Brain microvascular endothelial cell (primary cell): ENCODE data around the gene NRDC.

ENCODE experiments used
- DNase-seq: peaks from one replicate; pipeline ENCODE4 v3.0.0-alpha.2; 2020
- H3K27ac ChIP-seq: fragments of 250-450 bp; sonication (Bioruptor Pico); 2 replicates; pipeline ENCODE4 v1.5.1; 2020; ENCODE audit warnings: mild to moderate bottlenecking, moderate library complexity
- H3K27me3 ChIP-seq: fragments of 250-450 bp; sonication (Bioruptor Pico); replicated peaks from 2 replicates; pipeline ENCODE4 v1.5.1; 2020; ENCODE audit warnings: mild to moderate bottlenecking
- H3K36me3 ChIP-seq: fragments of 250-450 bp; sonication (Bioruptor Pico); replicated peaks from 2 replicates; pipeline ENCODE4 v1.5.1; 2020; ENCODE audit warnings: mild to moderate bottlenecking
- H3K4me3 ChIP-seq: 2 replicates; pipeline ENCODE4 v1.5.1; 2011; ENCODE audit warnings: low read depth, mild to moderate bottlenecking, control low read depth, low read length, moderate library complexity
- in situ Hi-C: cut with HindIII; loops from 2 replicates; pipeline ENCODE4 v1.10.0; 2017; ENCODE audit warnings: low sequenced_read_pairs, low pct_ligation_motif_present
- TF ChIP-seq, protein P1 (sequence below): IDR thresholded peaks from 2 replicates; pipeline ENCODE4 v1.5.1; 2011; ENCODE audit warnings: low read depth, mild to moderate bottlenecking, moderate library complexity, low read length, control low read depth, inconsistent platforms; ENCODE audit errors: missing control alignments

Gene NRDC

DNA sequence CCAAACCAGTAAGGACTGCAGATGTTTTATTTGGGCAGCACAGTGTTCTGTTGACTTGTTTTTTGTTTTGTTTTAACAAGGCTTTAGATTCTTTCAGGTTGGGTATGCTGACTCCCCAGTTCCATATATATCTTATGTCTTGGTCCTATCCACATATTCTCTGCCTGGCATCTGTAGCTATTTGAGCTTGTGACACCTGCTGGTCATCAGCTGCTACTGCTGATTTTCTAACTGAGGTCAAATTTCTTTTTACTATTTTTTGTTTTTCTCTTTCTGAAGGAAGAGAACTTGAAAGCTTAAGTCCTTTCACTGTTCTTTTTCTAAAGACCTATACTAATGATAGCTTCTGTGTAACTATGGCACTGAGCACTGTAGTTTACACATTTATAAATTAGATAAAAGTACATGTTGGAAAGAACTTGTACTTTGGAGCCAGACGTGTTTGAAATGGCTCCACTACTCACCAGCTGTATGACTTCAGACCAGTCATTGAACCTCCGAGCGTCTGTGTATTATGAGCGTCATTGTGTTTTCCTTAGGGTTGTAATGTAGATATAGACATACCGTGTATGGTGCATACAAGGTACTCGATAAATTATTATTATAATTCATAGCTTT lies 109.4 kb downstream of the NRDC start:
- in situ Hi-C loops = no loop called here
- H3K27ac ChIP-seq = no peak overlapping the region
- no peaks in the 10 kb centered on the region for H3K27me3 ChIP-seq
- H3K36me3 ChIP-seq = peaks cover 33% of the 10 kb centered on the region
- DNase-seq = peak; percentile 51
- TF ChIP-seq, protein P1, sequence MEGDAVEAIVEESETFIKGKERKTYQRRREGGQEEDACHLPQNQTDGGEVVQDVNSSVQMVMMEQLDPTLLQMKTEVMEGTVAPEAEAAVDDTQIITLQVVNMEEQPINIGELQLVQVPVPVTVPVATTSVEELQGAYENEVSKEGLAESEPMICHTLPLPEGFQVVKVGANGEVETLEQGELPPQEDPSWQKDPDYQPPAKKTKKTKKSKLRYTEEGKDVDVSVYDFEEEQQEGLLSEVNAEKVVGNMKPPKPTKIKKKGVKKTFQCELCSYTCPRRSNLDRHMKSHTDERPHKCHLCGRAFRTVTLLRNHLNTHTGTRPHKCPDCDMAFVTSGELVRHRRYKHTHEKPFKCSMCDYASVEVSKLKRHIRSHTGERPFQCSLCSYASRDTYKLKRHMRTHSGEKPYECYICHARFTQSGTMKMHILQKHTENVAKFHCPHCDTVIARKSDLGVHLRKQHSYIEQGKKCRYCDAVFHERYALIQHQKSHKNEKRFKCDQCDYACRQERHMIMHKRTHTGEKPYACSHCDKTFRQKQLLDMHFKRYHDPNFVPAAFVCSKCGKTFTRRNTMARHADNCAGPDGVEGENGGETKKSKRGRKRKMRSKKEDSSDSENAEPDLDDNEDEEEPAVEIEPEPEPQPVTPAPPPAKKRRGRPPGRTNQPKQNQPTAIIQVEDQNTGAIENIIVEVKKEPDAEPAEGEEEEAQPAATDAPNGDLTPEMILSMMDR = peak; percentile 81
- H3K4me3 ChIP-seq = no peak overlapping the region

DNA sequence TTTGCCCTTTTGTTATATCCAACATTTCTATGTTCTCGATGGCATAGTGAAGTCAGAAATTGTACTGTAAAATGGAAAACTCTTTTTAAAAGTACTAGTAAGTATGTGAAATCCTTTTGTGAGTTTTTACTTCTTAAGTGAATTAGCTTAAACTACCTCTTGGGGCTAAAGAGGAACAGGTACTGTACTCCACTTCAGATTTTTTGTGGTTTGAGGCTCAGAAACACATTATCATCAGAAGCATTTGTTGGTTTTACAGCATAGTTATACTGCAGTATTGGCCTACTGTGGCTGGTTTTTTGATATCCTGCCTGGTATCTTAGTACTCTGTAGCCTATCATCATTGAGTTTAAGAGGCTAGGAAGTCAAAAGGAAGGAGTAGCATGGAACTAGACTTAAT lies 117.2 kb downstream of the NRDC start:
- DNase-seq = no peak
- in situ Hi-C loops = no loop called here
- TF ChIP-seq, protein P1 = no peak
- Histone ChIP-seq H3K36me3 (peaks cover 5% of the 10 kb centered on the region), H3K27ac (no peak overlapping the region), H3K27me3 (no peaks in the 10 kb centered on the region), H3K4me3 (no peak overlapping the region)

DNA sequence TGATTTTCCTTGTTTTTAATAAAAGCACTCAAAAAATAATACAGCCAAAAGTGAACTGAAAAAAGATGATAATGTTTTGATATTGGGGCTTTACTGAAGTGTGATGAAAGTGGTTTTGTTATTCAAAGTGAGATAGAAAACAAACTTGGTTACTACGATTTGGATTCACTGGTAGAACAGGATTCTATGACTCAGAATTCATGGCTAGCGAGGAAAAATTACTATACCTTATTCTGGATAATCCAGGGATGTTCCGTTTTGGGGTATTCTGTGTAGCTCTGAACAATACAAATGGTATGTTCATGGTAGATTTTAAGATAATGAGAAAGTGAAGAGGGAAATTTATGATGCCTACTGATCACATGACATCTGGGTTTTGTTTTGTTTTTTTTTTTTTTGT lies 117.7 kb downstream of the NRDC start:
- no peaks in the 10 kb centered on the region for H3K27me3 ChIP-seq
- peaks cover 4% of the 10 kb centered on the region for H3K36me3 ChIP-seq
- in situ Hi-C loops = no loop called here
- TF ChIP-seq, protein P1 = no peak
- H3K27ac ChIP-seq = no peak overlapping the region
- DNase-seq = no peak
- no peak overlapping the region for H3K4me3 ChIP-seq

DNA sequence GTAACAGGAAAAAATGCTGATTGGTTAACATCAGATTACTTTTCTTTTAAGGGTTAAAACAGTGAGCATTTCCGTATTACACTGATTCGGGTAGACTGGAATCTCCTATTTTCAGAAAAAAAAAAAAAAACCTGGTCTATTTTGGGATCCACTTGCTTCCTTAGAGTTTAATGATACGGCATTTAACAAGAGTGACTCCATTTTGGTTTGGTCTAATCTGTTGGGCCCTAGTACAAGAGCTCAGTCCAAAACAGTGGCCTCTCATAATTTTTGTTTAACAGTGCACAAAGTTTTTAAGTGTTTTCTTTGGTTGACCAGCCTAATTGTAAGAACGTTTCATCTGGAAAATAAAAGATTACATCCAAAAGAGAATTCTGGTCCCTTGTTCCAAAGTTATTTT lies 120.2 kb downstream of the NRDC start:
- TF ChIP-seq, protein P1 = no peak
- H3K4me3 ChIP-seq = no peak overlapping the region
- in situ Hi-C loops = no loop called here
- DNase-seq = no peak
- H3K27me3 ChIP-seq = no peaks in the 10 kb centered on the region
- H3K36me3 ChIP-seq = peaks cover 6% of the 10 kb centered on the region
- no peak overlapping the region for H3K27ac ChIP-seq

DNA sequence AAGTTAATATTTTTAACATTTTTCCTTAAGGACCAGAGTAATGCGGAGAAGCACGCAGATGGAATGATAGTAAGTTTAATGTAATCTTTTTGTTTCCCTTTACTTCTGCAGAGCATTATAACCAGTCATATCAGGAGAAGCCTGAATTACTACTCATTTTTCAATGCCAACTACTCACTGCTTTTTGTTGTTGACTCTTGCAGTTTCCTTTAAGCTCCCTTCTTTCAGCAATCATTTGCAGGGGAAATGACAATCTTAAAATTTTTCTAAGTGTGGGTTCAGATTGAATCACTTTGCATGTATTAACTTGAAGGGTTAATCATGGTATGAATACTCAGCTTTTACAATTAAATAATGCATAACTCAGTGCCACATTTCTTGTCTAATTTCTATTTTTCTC lies 122.2 kb downstream of the NRDC start:
- Histone ChIP-seq H3K27me3 (no peaks in the 10 kb centered on the region), H3K36me3 (peaks cover 13% of the 10 kb centered on the region), H3K4me3 (no peak overlapping the region), H3K27ac (no peak overlapping the region)
- in situ Hi-C loops = no loop called here
- DNase-seq = no peak
- TF ChIP-seq, protein P1 = no peak

DNA sequence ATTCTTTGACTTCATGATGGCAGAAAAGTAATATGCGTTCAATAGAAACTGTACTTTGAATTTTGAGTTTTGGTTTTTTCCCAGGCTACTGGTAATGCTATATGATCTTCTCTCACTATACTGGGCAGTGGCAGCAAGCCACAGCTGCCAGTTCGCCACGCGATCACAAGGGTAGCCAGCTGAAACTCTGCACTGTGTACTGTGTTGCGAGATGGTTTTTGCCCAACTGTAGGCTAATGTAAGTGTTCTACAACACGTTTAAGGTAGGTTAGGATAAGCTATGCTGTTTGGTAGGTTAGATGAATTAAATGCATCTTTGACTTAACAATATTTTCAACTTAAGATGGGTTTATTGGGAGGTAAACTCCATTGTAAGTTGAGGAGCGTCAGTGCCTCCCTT lies 123.1 kb downstream of the NRDC start:
- TF ChIP-seq, protein P1 = no peak
- peaks cover 13% of the 10 kb centered on the region for H3K36me3 ChIP-seq
- H3K27ac ChIP-seq = no peak overlapping the region
- H3K27me3 ChIP-seq = no peaks in the 10 kb centered on the region
- H3K4me3 ChIP-seq = no peak overlapping the region
- in situ Hi-C loops = no loop called here
- no peak for DNase-seq
